HepG2 (cell line): Measurements from ENCODE around the gene FAM222A.

Experiments
- ATF1 ChIP-seq: IDR thresholded peaks from 2 replicates; pipeline ENCODE4 v1.6.1; 2016; ENCODE audit warnings: mild to moderate bottlenecking, control low read depth
- ATF3 ChIP-seq: sonication (generic); formaldehyde crosslinking; IDR thresholded peaks from 2 replicates; pipeline ENCODE4 v1.4.0; 2020; ENCODE audit warnings: missing genetic modification reagents
- CBX2 ChIP-seq, 2 experiments: fragments of 200-600 bp in 1 of 2; sonication (generic); formaldehyde crosslinking in 1 of 2; IDR thresholded peaks; 2 replicates each; pipeline versions ENCODE4 v1.7.0 to v1.8.1; 2018 to 2022; ENCODE audit warnings: low read depth in 2 of 2, low read length in 1 of 2, mild to moderate bottlenecking in 1 of 2, missing genetic modification reagents in 1 of 2
- STAG1 ChIP-seq: sonication (generic); formaldehyde crosslinking; IDR thresholded peaks from 2 replicates; pipeline ENCODE4 v1.4.0; 2020; ENCODE audit warnings: missing genetic modification reagents
- ZBTB1 ChIP-seq: sonication (generic); formaldehyde crosslinking; IDR thresholded peaks from 2 replicates; pipeline ENCODE4 v1.4.0; 2020; ENCODE audit warnings: missing genetic modification reagents, borderline replicate concordance
- ZKSCAN5 ChIP-seq: sonication (generic); formaldehyde crosslinking; IDR thresholded peaks from 2 replicates; pipeline ENCODE4 v1.5.1; 2020; ENCODE audit warnings: mild to moderate bottlenecking, missing genetic modification reagents
- ZNF263 ChIP-seq: sonication (generic); formaldehyde crosslinking; IDR thresholded peaks from 2 replicates; pipeline ENCODE4 v1.4.0; 2020; ENCODE audit warnings: missing genetic modification reagents
- ZNF317 ChIP-seq: sonication (generic); formaldehyde crosslinking; IDR thresholded peaks from 2 replicates; pipeline ENCODE4 v1.5.0; 2020; ENCODE audit warnings: mild to moderate bottlenecking, missing genetic modification reagents
- ZNF510 ChIP-seq: sonication (generic); formaldehyde crosslinking; IDR thresholded peaks from 2 replicates; pipeline ENCODE4 v1.4.0; 2020; ENCODE audit warnings: low read depth, mild to moderate bottlenecking, missing genetic modification reagents
- ZNF776 ChIP-seq: sonication (generic); formaldehyde crosslinking; IDR thresholded peaks from 2 replicates; pipeline ENCODE4 v1.4.0; 2020; ENCODE audit warnings: mild to moderate bottlenecking, missing genetic modification reagents

DNA sequence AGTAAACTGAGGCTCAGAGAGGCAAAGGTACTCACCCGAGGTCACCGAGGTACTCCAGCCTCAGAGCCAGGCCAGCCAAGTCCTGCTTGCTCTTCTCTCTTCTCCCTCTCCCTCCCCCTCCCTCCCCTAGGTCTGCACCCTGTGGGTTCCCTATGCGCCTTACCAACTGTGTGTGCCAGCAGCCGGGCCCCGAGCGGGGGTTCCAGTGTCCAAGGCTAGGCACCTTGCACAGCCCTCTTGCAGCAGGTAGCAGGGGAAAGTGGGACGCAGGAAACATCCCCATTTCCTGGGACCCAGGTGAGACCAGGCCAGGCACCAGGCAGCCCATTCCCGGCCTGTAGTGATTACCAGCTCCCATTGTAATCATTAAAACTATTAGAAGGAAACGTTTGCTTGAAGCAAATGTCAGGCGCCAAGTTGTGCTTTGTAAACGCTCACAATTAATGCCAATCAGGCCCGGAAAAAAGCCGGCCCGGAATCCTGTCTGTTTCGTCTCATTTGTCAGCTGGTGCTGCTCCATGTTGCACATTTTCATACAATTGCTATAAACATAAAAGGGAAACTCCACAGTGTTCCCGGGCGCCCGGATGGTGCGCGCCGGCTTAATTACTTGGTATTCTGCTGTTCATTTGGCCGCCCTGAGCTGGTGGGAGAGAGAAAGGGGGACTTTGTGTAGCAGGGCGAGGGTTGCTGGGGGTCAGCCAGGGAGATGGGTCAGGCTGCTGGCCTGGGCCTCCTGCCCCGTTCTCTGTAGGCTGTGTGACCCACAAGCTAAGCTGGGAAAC lies 11.9 kb downstream of the FAM222A start:
- no peak for TF ChIP-seq ZNF510 (CRISPR knock-in tag)
- no peak for TF ChIP-seq ZNF263 (CRISPR knock-in tag)
- TF ChIP-seq ATF3 (CRISPR knock-in tag): no peak
- no peak for TF ChIP-seq ZNF776 (CRISPR knock-in tag)
- TF ChIP-seq ATF1: no peak
- no peak for TF ChIP-seq ZBTB1
- no peak for TF ChIP-seq ZNF317 (CRISPR knock-in tag)
- TF ChIP-seq STAG1 (CRISPR knock-in tag): no peak
- TF ChIP-seq ZKSCAN5: no peak
- TF ChIP-seq CBX2 (IDR thresholded peaks at IDR 0.05; ENCODE audit: low read depth, low read length): no peak
- TF ChIP-seq CBX2 (CRISPR knock-in tag; IDR thresholded peaks at IDR 0.05; ENCODE audit: low read depth): no peak
